ENCODE measurements around the gene SUSD1. TPM values are rescaled to one million over a fixed set of nuclear protein-coding genes. Genes with fewer than 3 reads are reported as not detected.
A peak's percentile ranks its signal among the peaks of the same experiment; 100 is the strongest.

SUSD1 gene
- total RNA-seq, 1 experiment from 2014 or later, result 2.1 TPM

DNA sequence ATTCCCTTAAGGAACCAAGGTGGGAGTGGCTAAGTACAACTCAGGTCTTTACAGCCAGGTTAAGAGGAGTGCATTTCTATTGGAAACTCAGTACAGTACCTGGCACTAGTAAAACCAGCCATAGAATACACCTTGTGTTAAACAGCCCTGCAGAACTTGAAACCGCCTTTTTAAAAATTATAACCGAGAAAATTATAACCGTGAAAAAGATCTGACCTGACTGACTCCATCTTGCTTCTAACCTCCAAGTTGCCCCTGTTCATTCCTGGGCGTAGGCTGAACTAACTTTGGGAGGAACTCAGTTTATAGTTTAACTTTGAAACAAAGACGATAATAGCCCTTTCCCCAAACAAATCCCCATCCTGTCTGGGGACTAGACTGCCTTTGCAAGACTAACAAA lies 132.3 kb downstream of the SUSD1 start:
- no peak for DNase-seq (ENCODE audit: low read depth)

GRCh38 chr9:112042244-112042638 lies 132.9 kb downstream of the SUSD1 start:
- no peak for DNase-seq (ENCODE audit: low read depth)

DNA sequence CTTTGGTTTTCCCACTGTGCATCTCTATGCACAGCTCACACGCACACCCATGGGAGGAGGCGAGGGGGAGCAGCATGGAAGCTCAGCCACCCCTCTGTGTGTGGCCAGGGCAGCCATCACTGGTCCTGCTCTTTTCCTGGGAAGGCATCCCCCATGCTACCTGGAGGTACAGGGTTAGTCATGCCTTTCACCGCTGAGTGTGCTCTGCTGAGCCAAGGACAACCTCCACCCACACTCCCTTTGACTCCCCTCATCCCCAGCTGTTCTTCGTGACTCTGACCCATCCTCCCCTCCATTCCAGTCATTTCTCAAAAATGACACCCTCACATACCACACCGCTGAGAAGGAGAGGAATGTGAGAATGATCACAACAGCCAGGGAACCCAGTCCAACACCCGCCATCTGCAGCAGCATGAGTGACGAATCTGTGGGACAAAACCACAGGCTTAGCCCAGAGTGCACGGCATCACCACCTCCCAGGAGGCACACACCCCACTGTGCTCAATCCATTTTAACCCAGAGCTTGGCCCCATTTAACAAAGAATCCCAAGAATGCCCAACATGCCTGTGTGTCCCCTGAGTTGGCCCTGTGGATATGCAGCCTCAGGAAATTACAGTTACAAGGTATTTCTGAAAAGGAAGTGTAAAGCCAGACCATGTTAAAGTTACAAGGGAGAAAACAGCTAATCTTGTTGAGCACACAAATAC lies 133.4 kb downstream of the SUSD1 start:
- peak; percentile 100 for DNase-seq (ENCODE audit: low read depth)

DNA sequence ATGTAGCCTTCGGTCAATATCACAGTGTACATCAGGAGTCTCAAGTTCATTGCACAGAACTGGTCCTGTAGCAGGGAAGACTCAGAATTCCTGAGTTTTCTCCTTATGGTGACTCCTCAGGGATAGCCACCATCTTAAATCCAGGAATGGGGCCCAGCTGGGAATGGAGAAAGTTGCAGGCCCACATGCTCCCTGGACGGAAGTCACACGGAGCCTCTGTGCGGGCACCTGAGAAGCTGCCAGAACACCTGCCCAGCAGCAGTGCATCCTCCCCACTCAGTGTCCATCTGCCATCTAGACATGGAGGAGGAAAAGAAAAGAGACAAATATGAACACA lies 133.9 kb downstream of the SUSD1 start:
- no peak for DNase-seq (ENCODE audit: low read depth)

GRCh38 chr9:112038017-112038408 lies 137.1 kb downstream of the SUSD1 start:
- no peak for DNase-seq (ENCODE audit: low read depth)

- DNase-seq (ENCODE audit: low read depth), result peak; percentile 84
These were observed 137.6 kb downstream of the SUSD1 start for GRCh38 chr9:112037281-112038016.

DNA sequence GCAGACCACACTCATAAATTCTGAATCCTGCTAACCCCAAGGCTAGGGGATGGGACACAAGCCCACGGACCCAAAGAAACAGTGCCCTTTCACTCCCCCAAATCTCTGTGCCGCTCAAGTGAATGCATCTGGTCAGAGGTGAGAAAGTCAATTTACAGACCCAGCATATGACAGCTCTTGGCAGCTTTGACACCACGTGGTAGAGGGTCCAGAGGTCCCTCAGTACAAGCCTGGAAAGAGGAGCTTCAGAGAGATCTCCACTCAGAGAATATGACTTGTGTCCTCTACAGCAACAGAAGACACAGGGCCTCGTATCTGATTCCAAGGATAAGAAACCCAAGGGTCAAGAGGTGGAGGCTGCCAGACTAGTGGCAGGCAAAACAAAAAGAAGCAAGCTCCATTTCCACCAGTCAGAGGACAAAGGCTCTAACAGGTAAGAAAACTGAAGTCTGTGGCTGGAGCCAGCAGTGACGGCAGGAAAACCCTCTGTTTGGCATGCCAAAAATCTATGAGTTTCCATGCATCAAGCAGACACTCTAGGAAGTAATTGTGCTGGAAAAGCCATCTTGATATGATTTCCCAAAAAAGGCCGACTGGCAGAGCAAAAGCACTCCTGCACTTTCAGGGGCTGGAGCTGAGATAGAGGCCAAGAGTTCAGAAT lies 139.8 kb downstream of the SUSD1 start:
- DNase-seq (ENCODE audit: low read depth), result no peak

DNA sequence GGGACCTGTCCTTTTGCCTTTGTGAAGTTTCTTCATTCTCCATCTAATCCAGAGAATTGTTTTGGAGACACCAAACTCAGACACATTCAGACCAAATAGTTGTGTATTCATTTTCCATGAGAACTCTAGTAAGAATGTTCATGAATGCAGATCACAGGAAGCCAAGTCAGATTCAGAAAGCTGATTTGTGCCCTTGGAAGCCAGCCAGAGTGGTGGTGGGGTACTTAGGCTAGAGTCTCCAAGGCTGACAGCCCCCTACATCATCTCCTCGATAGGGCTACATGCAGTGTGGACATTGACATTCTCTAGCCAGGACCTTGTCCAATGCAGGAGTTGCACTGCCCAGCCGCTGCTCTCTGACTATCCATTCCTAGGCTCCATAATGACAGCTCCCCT lies 140.9 kb downstream of the SUSD1 start:
- no peak for DNase-seq (ENCODE audit: low read depth)

DNA sequence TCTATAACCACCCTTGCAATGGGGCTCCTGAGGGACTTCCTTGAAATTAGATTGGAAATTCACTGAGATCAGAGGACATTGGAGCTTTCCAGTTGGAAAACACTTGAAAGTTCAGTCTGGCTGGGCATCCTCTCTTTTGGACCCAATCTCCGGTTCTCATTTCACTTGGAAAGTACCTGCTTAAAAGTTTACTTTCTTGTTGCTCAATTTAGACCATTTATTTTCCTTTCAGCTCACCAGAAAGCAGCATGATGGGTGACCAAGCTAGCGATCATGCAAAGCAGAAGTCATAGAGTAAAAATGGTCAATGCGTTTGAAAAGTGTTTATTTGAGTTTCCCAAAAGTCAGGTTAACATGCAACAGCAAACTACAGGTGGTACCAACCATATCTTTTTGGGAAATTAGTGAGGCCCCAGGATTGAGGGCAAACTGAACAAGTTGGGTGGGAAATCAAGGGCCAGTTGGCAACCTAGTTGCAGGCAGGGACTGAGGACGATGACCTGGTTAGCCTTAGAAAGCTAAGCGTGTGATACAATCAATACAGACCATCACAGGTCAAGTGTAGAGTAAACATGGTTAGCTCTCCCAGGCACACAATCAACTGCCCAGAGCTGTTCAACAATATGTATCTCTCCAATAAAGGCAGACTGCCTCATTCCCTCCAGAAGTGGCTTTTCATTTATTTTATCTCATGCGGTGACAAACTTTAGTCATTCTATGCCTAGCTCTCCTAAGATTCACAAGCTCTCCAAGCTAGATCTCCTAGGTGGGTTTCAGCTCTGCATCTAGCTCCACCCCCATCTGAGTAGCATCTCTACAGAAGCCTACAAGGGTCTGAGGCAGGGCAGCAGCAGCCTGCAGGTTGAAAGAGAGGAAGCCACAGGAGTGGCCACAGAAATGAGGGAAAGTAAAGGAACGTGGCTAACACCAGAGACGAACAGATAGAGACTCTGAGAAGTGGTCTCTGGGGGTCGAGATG lies 141.6 kb downstream of the SUSD1 start:
- DNase-seq (ENCODE audit: low read depth), result no peak

- DNase-seq (ENCODE audit: low read depth), result no peak
These were observed 142.4 kb downstream of the SUSD1 start for GRCh38 chr9:112032743-112033142.

GRCh38 chr9:112032009-112032408 lies 143.1 kb downstream of the SUSD1 start:
- no peak for DNase-seq (ENCODE audit: low read depth)

GRCh38 chr9:112031400-112031799 lies 143.7 kb downstream of the SUSD1 start:
- DNase-seq (ENCODE audit: low read depth), result no peak

GRCh38 chr9:112029921-112030444 lies 145.1 kb downstream of the SUSD1 start:
- peak; percentile 41 for DNase-seq (ENCODE audit: low read depth)

GRCh38 chr9:112028242-112029221 lies 146.6 kb downstream of the SUSD1 start:
- no peak for DNase-seq (ENCODE audit: low read depth)

DNA sequence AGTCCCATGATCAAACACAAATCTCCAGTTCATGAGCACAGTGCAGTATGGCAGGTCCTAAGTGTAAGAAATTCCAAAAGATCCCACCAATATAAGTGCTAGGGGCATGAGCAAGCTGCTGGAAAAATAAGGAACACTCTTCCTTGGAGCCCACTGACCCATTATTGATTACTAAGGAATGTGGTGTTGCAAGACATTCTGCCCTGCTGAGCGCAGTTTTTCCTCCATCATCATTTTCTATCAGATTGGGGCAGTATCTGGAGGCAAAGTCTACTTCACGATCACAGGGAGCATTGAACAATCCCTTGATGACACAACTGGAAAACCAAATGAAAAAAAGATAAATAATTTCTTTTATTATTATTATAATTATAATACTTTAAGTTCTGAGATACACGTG lies 149.2 kb downstream of the SUSD1 start:
- DNase-seq (ENCODE audit: low read depth), result no peak

DNA sequence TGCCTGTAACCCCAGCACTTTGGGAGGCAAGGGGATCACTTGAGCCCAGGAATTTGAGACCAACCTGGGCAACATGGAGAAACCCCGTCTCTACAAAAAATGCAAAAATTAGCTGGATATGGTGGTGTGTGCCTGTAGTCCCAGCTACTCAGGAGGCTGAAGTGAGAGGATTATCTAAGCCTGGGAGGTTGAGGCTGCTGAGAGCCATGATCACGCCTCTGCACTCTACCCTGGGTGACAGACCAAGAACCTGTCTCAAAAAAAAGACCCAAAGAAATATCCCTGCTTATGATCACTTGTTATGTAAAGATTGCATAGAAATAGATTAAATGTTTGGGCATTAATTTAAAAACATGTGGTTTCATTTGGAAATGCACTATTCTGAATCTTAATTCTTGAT lies 153.4 kb downstream of the SUSD1 start:
- no peak for DNase-seq (ENCODE audit: low read depth)

GRCh38 chr9:112020680-112021596 lies 154.2 kb downstream of the SUSD1 start:
- peak; percentile 90 for DNase-seq (ENCODE audit: low read depth)

- DNase-seq (ENCODE audit: low read depth), result no peak
These were observed 157.2 kb downstream of the SUSD1 start for GRCh38 chr9:112017878-112018277.

DNA sequence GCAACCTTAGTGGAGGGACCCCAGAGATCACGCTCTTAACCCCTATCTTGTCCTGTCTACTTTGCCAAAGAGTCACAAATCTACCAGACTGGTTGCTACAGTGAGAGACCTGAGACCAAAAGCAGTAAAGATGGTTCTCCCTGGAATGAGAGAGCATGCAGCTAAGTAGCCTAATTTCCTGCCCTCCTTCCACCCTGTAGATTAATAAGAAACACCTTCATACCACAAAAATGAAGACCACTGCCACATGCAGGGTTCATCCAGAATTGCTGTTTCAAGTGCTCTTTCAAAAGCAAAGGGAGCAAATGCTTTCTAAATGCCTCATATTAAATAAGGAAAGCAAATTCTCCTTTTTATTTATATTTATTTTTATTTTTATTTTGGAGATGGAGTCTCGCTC lies 159.4 kb downstream of the SUSD1 start:
- no peak for DNase-seq (ENCODE audit: low read depth)
